Trophoblast cell (in vitro differentiated cells and primary cell): Measurements from ENCODE around the gene IGSF8.

ENCODE experiments used
- DNase-seq, 2 donors: peaks; one replicate each; pipeline ENCODE4 v3.0.0-alpha.2; 2016
- H2AFZ ChIP-seq: 2 replicates; pipeline ENCODE4 v1.6.1; 2013; ENCODE audit warnings: low read length, moderate library complexity, mild to moderate bottlenecking; ENCODE audit not compliant: insufficient read depth, poor library complexity
- H2AK5ac ChIP-seq: 2 replicates; pipeline ENCODE4 v1.6.1; 2013; ENCODE audit warnings: mild to moderate bottlenecking, low read length
- H2BK120ac ChIP-seq: 2 replicates; pipeline ENCODE4 v1.6.1; 2013; ENCODE audit warnings: low read length, mild to moderate bottlenecking, moderate library complexity; ENCODE audit not compliant: insufficient read depth, poor library complexity
- H2BK12ac ChIP-seq: 2 replicates; pipeline ENCODE4 v1.6.1; 2013; ENCODE audit warnings: mild to moderate bottlenecking, low read length, moderate library complexity
- H2BK5ac ChIP-seq: 2 replicates; pipeline ENCODE4 v1.6.1; 2013; ENCODE audit warnings: low read length, low read depth, moderate library complexity, mild to moderate bottlenecking; ENCODE audit not compliant: poor library complexity
- H3K14ac ChIP-seq: 2 replicates; pipeline ENCODE4 v1.6.1; 2013; ENCODE audit warnings: mild to moderate bottlenecking, low read length
- H3K18ac ChIP-seq: 2 replicates; pipeline ENCODE4 v1.6.1; 2013; ENCODE audit warnings: mild to moderate bottlenecking, low read length
- H3K23ac ChIP-seq: 2 replicates; pipeline ENCODE4 v1.6.1; 2013; ENCODE audit warnings: low read length
- H3K27ac ChIP-seq: 2 replicates; pipeline ENCODE4 v1.5.1; 2013; ENCODE audit warnings: low read depth, mild to moderate bottlenecking, inconsistent platforms, low read length, moderate library complexity
- H3K27me3 ChIP-seq: 2 replicates; pipeline ENCODE4 v1.6.1; 2013; ENCODE audit warnings: inconsistent platforms, mild to moderate bottlenecking, low read length, moderate library complexity; ENCODE audit not compliant: insufficient read depth
- H3K36me3 ChIP-seq, 2 experiments: 1 replicate in 1 of 2; 2 replicates in 1 of 2; pipeline ENCODE4 v1.6.1; 2013; ENCODE audit warnings: low read length in 2 of 2, mild to moderate bottlenecking in 2 of 2, moderate library complexity in 1 of 2; ENCODE audit not compliant: insufficient read depth in 2 of 2, control insufficient read depth in 1 of 2
- H3K4ac ChIP-seq: 2 replicates; pipeline ENCODE4 v1.6.1; 2013; ENCODE audit warnings: low read depth, mild to moderate bottlenecking, low read length, moderate library complexity
- H3K4me1 ChIP-seq, 2 experiments: 1 replicate in 1 of 2; 2 replicates in 1 of 2; pipeline ENCODE4 v1.6.1; 2013; ENCODE audit warnings: low read length in 2 of 2, mild to moderate bottlenecking in 2 of 2, moderate library complexity in 1 of 2; ENCODE audit not compliant: insufficient read depth in 2 of 2, control insufficient read depth in 1 of 2
- H3K4me2 ChIP-seq: 2 replicates; pipeline ENCODE4 v1.6.1; 2013; ENCODE audit warnings: inconsistent platforms, mild to moderate bottlenecking, low read length, moderate library complexity
- H3K4me3 ChIP-seq: 2 replicates; pipeline ENCODE4 v1.5.1; 2013; ENCODE audit warnings: mild to moderate bottlenecking, low read depth, low read length, inconsistent platforms
- H3K79me1 ChIP-seq: one replicate; pipeline ENCODE4 v1.6.1; 2013; ENCODE audit warnings: low read length
- H3K79me2 ChIP-seq: 2 replicates; pipeline ENCODE4 v1.6.1; 2013; ENCODE audit warnings: low read length, mild to moderate bottlenecking; ENCODE audit not compliant: control insufficient read depth, insufficient read depth, poor library complexity
- H3K9ac ChIP-seq: 2 replicates; pipeline ENCODE4 v1.6.1; 2013; ENCODE audit warnings: mild to moderate bottlenecking, low read length
- H3K9me3 ChIP-seq: 2 replicates; pipeline ENCODE4 v1.6.1; 2013; ENCODE audit warnings: low read depth, mild to moderate bottlenecking, control low read depth, inconsistent platforms, low read length; ENCODE audit not compliant: insufficient read depth
- H4K12ac ChIP-seq: 2 replicates; pipeline ENCODE4 v1.6.1; 2013; ENCODE audit warnings: low read depth, mild to moderate bottlenecking, low read length, moderate library complexity
- H4K8ac ChIP-seq: 2 replicates; pipeline ENCODE4 v1.6.1; 2013; ENCODE audit warnings: low read depth, mild to moderate bottlenecking, low read length, moderate library complexity
- H4K91ac ChIP-seq: one replicate; pipeline ENCODE4 v1.6.1; 2013; ENCODE audit warnings: low read depth, mild to moderate bottlenecking, low read length, moderate library complexity
- WGBS: extraction: QIAGEN DNeasy Blood & Tissue Kit; methylation state at CpG from one replicate; pipeline ENCODE4 v1.1.7; 2013; ENCODE audit warnings: missing lambda C conversion rate; ENCODE audit not compliant: insufficient read length, insufficient coverage; ENCODE audit errors: extremely low coverage; 5-methylcytosine and 5-hydroxymethylcytosine counted together

IGSF8 gene

GRCh38 chr1:160136121-160136925, 37.9 kb upstream of the IGSF8 start:
- no CpG with 5 or more reads among the region's 22 CpGs for WGBS
- H2AK5ac ChIP-seq, result no peak overlapping the region

GRCh38 chr1:160134791-160135572, 36.6 kb upstream of the IGSF8 start:
- Histone ChIP-seq H4K8ac (no peak overlapping the region), H3K36me3 (no peaks in the 10 kb centered on the region), H3K4me3 (no peak overlapping the region), H2BK120ac (no peak overlapping the region), H2BK12ac (no peak overlapping the region), H3K79me1 (no peaks in the 10 kb centered on the region), H3K4ac (no peak overlapping the region), H2AFZ (no peak overlapping the region), H3K27me3 (no peaks in the 10 kb centered on the region), H3K79me2 (no peaks in the 10 kb centered on the region), H4K12ac (no peak overlapping the region), H2AK5ac (no peak overlapping the region), H3K9ac (no peak overlapping the region), H3K4me1 (no peaks in the 10 kb centered on the region), H2BK5ac (no peak overlapping the region), H4K91ac (no peak overlapping the region), H3K23ac (no peak overlapping the region), H3K9me3 (no peaks in the 10 kb centered on the region), H3K27ac (no peak overlapping the region), H3K18ac (no peak overlapping the region), H3K4me2 (no peak overlapping the region), H3K14ac (no peak overlapping the region)
- no peak for DNase-seq
- no CpG with 5 or more reads among the region's 20 CpGs for WGBS

More at GRCh38 chr1:160136121-160136925, 37.9 kb upstream of the IGSF8 start:
- H2BK120ac ChIP-seq, result no peak overlapping the region
- H2BK12ac ChIP-seq, result no peak overlapping the region
- no peak overlapping the region for H4K8ac ChIP-seq
- H3K36me3 ChIP-seq, result no peaks in the 10 kb centered on the region
- no peaks in the 10 kb centered on the region for H3K4me1 ChIP-seq
- no peaks in the 10 kb centered on the region for H3K9me3 ChIP-seq
- H3K27ac ChIP-seq, result no peak overlapping the region
- H3K4me2 ChIP-seq, result no peak overlapping the region
- peak overlapping the region; percentile 42 for H3K4me3 ChIP-seq
- H3K4ac ChIP-seq, result no peak overlapping the region
- no peak overlapping the region for H3K23ac ChIP-seq
- no peak overlapping the region for H3K14ac ChIP-seq
- H4K12ac ChIP-seq, result no peak overlapping the region
- H3K18ac ChIP-seq, result no peak overlapping the region
- H3K79me2 ChIP-seq, result no peaks in the 10 kb centered on the region
- DNase-seq, result no peak
- H3K79me1 ChIP-seq, result no peaks in the 10 kb centered on the region
- no peak overlapping the region for H4K91ac ChIP-seq
- no peaks in the 10 kb centered on the region for H3K27me3 ChIP-seq
- no peak overlapping the region for H3K9ac ChIP-seq
- H2AFZ ChIP-seq, result no peak overlapping the region
- no peak overlapping the region for H2BK5ac ChIP-seq

GRCh38 chr1:160133990-160134770, 35.8 kb upstream of the IGSF8 start:
- no peak overlapping the region for H4K8ac ChIP-seq
- DNase-seq, result no peak
- H2BK5ac ChIP-seq, result no peak overlapping the region
- no peak overlapping the region for H2AFZ ChIP-seq
- H4K12ac ChIP-seq, result no peak overlapping the region
- H3K4me1 ChIP-seq, result no peaks in the 10 kb centered on the region
- H3K79me2 ChIP-seq, result no peaks in the 10 kb centered on the region
- no peaks in the 10 kb centered on the region for H3K9me3 ChIP-seq
- H3K27ac ChIP-seq, result no peak overlapping the region
- 100% methylated on average over 1 of the region's 9 CpGs for WGBS
- H3K14ac ChIP-seq, result no peak overlapping the region
- no peaks in the 10 kb centered on the region for H3K27me3 ChIP-seq
- no peak overlapping the region for H4K91ac ChIP-seq
- H3K18ac ChIP-seq, result no peak overlapping the region
- no peak overlapping the region for H2BK120ac ChIP-seq
- H2AK5ac ChIP-seq, result no peak overlapping the region
- peak overlapping the region; percentile 20 for H3K4me3 ChIP-seq
- H3K9ac ChIP-seq, result no peak overlapping the region
- H3K4me2 ChIP-seq, result no peak overlapping the region
- no peak overlapping the region for H3K4ac ChIP-seq
- no peaks in the 10 kb centered on the region for H3K36me3 ChIP-seq
- H3K23ac ChIP-seq, result no peak overlapping the region
- no peaks in the 10 kb centered on the region for H3K79me1 ChIP-seq
- no peak overlapping the region for H2BK12ac ChIP-seq

GRCh38 chr1:160131803-160132565, 33.6 kb upstream of the IGSF8 start:
- Histone ChIP-seq H3K4me1 (no peaks in the 10 kb centered on the region), H3K9me3 (no peaks in the 10 kb centered on the region), H3K79me1 (no peaks in the 10 kb centered on the region), H4K12ac (no peak overlapping the region), H2BK12ac (no peak overlapping the region), H3K4ac (no peak overlapping the region), H2BK5ac (no peak overlapping the region), H4K8ac (no peak overlapping the region), H3K9ac (no peak overlapping the region), H2AFZ (no peak overlapping the region), H3K4me2 (no peak overlapping the region), H2BK120ac (no peak overlapping the region), H3K27ac (no peak overlapping the region), H3K79me2 (no peaks in the 10 kb centered on the region), H2AK5ac (no peak overlapping the region), H3K27me3 (no peaks in the 10 kb centered on the region), H3K36me3 (no peaks in the 10 kb centered on the region), H3K18ac (no peak overlapping the region), H3K23ac (no peak overlapping the region), H3K4me3 (no peak overlapping the region), H4K91ac (no peak overlapping the region), H3K14ac (no peak overlapping the region)
- no CpG with 5 or more reads among the region's 8 CpGs for WGBS
- DNase-seq, result no peak
